LNCAP (cell line): ENCODE data around the gene TOGARAM2.

ENCODE experiments used
- TF ChIP-seq, protein P1 (sequence below): fragments of 450-650 bp; IDR thresholded peaks from 2 replicates; pipeline ENCODE4 v1.5.1; 2017; ENCODE audit warnings: mild to moderate bottlenecking

Gene TOGARAM2

GRCh38 chr2:29066997-29067605 lies 86.0 kb downstream of the TOGARAM2 start:
- TF ChIP-seq, protein P1, sequence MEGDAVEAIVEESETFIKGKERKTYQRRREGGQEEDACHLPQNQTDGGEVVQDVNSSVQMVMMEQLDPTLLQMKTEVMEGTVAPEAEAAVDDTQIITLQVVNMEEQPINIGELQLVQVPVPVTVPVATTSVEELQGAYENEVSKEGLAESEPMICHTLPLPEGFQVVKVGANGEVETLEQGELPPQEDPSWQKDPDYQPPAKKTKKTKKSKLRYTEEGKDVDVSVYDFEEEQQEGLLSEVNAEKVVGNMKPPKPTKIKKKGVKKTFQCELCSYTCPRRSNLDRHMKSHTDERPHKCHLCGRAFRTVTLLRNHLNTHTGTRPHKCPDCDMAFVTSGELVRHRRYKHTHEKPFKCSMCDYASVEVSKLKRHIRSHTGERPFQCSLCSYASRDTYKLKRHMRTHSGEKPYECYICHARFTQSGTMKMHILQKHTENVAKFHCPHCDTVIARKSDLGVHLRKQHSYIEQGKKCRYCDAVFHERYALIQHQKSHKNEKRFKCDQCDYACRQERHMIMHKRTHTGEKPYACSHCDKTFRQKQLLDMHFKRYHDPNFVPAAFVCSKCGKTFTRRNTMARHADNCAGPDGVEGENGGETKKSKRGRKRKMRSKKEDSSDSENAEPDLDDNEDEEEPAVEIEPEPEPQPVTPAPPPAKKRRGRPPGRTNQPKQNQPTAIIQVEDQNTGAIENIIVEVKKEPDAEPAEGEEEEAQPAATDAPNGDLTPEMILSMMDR = no peak

- TF ChIP-seq, protein P1 = no peak
Observed at GRCh38 chr2:29068513-29068912, 87.4 kb downstream of the TOGARAM2 start.

- TF ChIP-seq, protein P1 = no peak
Observed at GRCh38 chr2:29070526-29070925, 89.4 kb downstream of the TOGARAM2 start.

- TF ChIP-seq, protein P1 = no peak
Observed at GRCh38 chr2:29071032-29071975, 90.2 kb downstream of the TOGARAM2 start.

DNA sequence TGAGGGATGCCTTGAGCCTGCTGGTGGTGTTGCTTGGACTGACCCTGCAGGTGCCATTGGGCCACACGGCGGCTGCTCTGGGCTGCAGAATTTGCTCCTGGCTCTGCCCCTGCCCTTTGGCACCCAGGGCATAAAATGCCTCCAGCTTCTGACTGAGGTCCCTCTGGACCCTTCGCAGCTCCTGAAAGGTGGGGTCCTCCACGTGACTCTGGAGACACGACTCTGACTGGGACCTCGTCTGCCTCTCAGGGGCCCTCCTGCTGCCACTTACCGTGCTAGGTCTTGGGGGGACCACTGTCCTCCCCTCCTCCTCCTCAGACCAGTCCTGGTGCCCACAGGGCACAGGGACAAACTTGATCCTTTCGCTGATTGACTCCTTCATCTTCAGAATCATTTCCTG lies 91.2 kb downstream of the TOGARAM2 start:
- TF ChIP-seq, protein P1 = no peak

GRCh38 chr2:29072971-29073725 lies 92.0 kb downstream of the TOGARAM2 start:
- TF ChIP-seq, protein P1 = no peak

GRCh38 chr2:29073933-29074332 lies 92.8 kb downstream of the TOGARAM2 start:
- TF ChIP-seq, protein P1 = no peak
